Retinal pigment epithelial cell (primary cell): ENCODE measurements around the gene FTO.
A peak's percentile ranks its signal among the peaks of the same experiment; 100 is the strongest.

Experiments used
- DNase-seq: peaks from one replicate; pipeline ENCODE4 v3.0.0-alpha.2; 2010; ENCODE audit warnings: low read depth
- H3K4me3 ChIP-seq: 2 replicates; pipeline ENCODE4 v1.5.1; 2011; ENCODE audit warnings: mild to moderate bottlenecking, low read length, control low read depth, moderate library complexity
- TF ChIP-seq, protein P1 (sequence below): conservative IDR thresholded peaks from 2 replicates; pipeline ENCODE4 v1.5.1; 2011; ENCODE audit warnings: low read depth, low read length, control low read depth, inconsistent platforms

The FTO gene

DNA sequence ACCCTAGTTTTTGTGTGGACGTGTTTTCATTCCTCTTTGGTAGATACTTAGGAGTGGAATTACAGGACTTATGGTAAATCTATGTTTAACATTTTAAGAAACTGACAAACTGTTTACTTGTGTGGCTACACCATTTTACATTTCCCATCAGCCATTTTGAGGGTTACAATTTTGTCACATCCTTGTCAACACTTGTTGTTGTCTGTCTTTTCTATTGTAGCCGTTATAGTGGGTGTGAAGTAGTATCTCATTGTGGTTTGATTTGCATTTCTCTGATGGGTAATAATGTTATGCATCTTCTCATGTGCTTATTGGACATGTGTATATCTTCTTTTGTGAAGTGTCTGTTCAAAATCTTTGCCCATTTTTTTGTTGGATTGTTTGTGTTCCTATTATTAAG is 4.5 kb downstream of the FTO start:
- TF ChIP-seq, protein P1, sequence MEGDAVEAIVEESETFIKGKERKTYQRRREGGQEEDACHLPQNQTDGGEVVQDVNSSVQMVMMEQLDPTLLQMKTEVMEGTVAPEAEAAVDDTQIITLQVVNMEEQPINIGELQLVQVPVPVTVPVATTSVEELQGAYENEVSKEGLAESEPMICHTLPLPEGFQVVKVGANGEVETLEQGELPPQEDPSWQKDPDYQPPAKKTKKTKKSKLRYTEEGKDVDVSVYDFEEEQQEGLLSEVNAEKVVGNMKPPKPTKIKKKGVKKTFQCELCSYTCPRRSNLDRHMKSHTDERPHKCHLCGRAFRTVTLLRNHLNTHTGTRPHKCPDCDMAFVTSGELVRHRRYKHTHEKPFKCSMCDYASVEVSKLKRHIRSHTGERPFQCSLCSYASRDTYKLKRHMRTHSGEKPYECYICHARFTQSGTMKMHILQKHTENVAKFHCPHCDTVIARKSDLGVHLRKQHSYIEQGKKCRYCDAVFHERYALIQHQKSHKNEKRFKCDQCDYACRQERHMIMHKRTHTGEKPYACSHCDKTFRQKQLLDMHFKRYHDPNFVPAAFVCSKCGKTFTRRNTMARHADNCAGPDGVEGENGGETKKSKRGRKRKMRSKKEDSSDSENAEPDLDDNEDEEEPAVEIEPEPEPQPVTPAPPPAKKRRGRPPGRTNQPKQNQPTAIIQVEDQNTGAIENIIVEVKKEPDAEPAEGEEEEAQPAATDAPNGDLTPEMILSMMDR = no peak
- H3K4me3 ChIP-seq = no peak overlapping the region
- DNase-seq = no peak

DNA sequence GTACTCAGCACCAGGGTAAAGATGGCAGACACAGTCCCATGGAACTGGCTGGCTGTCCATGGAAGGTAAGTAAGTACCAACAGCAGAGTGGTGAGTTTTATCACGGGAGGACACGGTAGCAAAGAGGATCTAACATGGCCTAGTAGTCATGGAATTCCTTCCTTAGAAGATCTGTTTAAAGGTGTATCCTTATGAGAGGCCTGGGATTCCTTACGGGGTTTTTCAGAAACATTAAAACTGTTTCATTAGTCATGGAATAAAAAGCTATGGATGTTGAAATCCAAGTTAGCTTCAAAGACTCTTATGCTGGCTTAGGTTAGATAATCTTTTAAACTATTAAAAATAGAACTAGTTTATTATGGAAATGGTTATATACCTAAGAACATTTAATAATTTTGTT is 7.4 kb downstream of the FTO start:
- no peak overlapping the region for H3K4me3 ChIP-seq
- DNase-seq = no peak
- TF ChIP-seq, protein P1 = no peak

DNA sequence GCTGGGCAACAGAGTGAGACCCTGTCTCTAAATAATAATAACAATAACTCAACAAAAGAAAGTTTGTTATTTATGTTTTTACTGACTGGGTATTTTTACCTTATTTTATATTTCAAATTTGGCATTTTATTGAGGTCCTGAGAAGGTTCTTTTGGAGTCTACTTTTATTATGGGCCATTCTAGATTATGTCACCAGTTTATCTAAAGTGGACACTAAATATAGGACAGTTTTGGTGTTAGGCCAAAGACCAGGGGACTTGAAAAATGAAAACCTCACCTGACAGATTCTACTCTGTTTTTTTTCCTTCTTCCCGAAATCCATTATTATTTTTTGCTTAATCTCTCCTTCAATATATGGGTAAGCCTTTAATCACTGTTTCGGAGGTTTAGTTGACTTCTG is 8.1 kb downstream of the FTO start:
- H3K4me3 ChIP-seq = no peak overlapping the region
- DNase-seq = no peak
- TF ChIP-seq, protein P1 = no peak

DNA sequence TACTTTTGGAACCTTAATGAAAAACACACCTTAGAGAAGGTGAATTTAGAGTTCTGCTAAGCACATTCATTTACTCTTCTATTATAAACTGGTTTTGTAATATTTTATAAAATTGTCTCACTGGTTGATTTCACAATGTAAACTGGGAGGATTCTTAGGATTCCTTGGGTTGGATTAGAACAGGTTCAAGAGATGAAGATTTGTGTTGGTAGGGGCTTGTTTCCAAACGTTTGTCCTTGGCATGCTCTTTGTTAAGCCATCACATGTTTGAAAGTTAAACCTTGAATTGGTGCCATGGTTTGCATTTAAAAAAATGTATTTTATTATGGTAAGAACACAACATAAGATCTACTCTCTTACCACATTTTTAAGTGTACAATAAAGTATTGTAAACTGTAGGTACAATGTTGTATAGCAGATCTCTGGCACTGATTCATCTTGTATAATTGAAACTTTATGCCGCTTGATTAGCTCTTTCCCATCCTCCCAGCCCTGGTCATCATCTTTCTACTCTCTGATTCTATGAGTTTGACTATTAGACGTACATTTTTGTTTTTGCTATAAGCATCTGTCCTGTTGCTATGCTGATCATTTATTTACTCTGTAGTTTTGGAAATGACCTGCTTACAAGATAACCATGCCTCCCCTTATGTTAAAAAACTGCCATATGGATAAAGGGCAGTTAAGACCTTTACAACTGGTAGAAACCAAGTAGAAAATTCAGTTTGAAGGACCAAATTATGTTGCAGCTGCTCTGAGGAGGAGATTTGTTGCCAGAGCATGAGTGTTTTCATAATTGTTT is 9.6 kb downstream of the FTO start:
- H3K4me3 ChIP-seq = no peak overlapping the region
- TF ChIP-seq, protein P1 = no peak
- peak; percentile 37 for DNase-seq

DNA sequence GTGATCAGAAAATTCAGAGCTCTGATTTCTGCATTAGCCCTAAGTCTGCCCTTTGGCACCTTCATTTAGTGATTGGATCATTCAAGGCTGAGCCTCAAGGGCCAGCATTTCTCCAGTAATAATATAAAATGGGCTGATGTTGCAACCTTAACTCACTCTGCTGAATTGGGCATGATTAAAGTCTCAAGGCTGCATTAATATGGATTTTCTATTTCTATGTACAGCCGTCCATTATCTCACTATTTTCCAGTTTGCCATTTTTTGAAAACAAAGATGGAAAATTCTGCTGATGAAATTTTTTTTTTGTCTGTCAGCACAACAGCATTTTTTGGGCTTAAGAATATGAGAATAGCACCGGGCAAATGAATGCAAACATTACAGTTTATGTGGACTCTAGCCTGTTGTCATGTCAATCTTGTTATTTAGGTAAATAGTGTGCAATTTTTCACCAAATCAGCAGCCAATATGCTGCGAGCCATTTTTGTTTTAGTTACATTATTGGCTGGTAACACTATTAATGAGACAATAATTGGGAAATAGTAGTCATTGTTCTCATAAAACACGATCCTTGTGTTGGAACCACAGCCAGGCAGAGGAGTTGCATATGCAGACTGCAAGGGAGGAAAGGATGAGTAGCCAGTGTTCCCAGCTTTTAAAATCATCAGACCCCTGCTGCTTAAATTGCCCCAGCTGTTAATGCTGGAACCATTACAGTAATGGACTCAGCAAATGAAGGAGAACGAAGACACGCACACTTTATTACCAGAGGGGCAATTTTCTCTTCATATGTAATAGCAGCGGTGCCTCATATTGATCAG is 10.5 kb downstream of the FTO start:
- TF ChIP-seq, protein P1 = no peak

DNA sequence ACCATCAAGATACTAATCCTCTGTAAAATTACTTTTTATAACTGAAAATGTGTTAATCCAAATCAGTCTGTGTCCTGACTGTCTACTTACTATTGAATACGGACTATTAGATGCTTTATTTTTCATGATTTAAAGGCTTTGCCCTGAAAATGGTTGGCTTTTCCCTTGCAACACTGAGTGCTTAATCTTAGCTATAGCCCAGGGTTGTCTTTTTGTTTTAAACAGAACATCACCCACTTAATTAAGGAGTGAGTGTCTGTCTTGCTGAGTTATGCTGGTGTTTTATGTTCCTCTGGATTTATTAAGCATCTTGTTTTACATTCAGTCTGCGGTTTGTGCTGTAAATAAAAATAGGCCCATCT is 11.0 kb downstream of the FTO start:
- H3K4me3 ChIP-seq = no peak overlapping the region
- no peak for DNase-seq
- TF ChIP-seq, protein P1 = no peak

More for the DNA sequence above, 10.5 kb downstream of the FTO start:
- H3K4me3 ChIP-seq = no peak overlapping the region
- DNase-seq = no peak
